Peyer's patch (tissue), 4 donors: Measurements from ENCODE around the gene PARVA.

Source experiments
- POLR2A ChIP-seq, 2 donors: fragments of 450-650 bp; IDR thresholded peaks; one replicate each; pipeline ENCODE4 v1.5.1; 2017; ENCODE audit warnings: antibody characterized with exemption in 2 of 2, mild to moderate bottlenecking in 2 of 2, moderate library complexity in 2 of 2
- TF ChIP-seq, protein P1 (sequence below), 6 experiments: fragments of 450-650 bp in 4 of 6; fragments of 200-600 bp in 2 of 6; sonication (generic) in 1 of 6; IDR thresholded peaks; one replicate each; pipeline ENCODE4 v1.5.1; 2017 to 2019; ENCODE audit warnings: antibody characterized with exemption in 6 of 6, mild to moderate bottlenecking in 3 of 6, moderate library complexity in 1 of 6

DNA sequence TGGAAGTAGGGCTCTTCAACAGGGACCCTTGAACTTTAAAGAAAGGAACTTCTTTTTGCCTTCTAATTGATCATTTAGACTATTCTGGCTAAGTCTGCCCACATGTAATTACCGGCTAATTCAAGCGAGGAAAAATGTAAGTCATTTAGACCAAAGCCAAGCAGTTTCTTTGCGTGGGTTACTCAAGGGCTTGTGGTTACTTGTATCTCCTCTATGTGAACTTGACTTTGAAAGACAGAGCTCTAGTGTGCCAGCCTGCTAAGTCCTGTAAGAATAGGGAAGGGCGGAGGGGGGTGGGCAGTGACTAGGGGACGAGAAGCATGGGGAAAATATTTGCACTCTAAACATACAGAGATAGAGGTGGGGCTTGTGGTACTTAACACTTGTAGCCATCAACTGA, 151.7 kb downstream of the PARVA start:
- TF ChIP-seq, protein P1, sequence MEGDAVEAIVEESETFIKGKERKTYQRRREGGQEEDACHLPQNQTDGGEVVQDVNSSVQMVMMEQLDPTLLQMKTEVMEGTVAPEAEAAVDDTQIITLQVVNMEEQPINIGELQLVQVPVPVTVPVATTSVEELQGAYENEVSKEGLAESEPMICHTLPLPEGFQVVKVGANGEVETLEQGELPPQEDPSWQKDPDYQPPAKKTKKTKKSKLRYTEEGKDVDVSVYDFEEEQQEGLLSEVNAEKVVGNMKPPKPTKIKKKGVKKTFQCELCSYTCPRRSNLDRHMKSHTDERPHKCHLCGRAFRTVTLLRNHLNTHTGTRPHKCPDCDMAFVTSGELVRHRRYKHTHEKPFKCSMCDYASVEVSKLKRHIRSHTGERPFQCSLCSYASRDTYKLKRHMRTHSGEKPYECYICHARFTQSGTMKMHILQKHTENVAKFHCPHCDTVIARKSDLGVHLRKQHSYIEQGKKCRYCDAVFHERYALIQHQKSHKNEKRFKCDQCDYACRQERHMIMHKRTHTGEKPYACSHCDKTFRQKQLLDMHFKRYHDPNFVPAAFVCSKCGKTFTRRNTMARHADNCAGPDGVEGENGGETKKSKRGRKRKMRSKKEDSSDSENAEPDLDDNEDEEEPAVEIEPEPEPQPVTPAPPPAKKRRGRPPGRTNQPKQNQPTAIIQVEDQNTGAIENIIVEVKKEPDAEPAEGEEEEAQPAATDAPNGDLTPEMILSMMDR (IDR thresholded peaks at IDR 0.05) = no peak
- no peak for TF ChIP-seq POLR2A (IDR thresholded peaks at IDR 0.05)
